T-helper 1 cell treated with Interleukin-12 subunit alpha and Interleukin-12 subunit beta and Interleukin-4 antibody, amounts not matched to agents 30 ng/mL and 1 ng/mL, for 36 hours (primary cell): Measurements from ENCODE around the gene UFD1. TPM values are rescaled to one million over a fixed set of nuclear protein-coding genes. Genes with fewer than 3 reads are reported as not detected.

Experiments used
- intact Hi-C: fragments of 100-400 bp; cut with micrococcal nuclease; formaldehyde crosslinking; loops from one replicate; pipeline ENCODE4 v1.15.1; 2024
- total RNA-seq: library from RNA; stranded (reverse); gene quantifications from 2 replicates; pipeline ENCODE4 v1.2.3, GENCODE V29; 2022

Gene UFD1
- total RNA-seq, 1 donor from 2014 or later, result 106 TPM

GRCh38 chr22:19401483-19401882, 77.5 kb downstream of the UFD1 start:
- intact Hi-C loops, result loop anchor here (10.0 kb wide), 1 partner anchor 233 kb away; no protein-coding TSS in a partner anchor

GRCh38 chr22:19400881-19401280, 78.1 kb downstream of the UFD1 start:
- intact Hi-C loops, result loop anchor here (10.0 kb wide), 1 partner anchor 234 kb away; no protein-coding TSS in a partner anchor

Other genes with a start within 250 kb of the UFD1 start
- 0.66 and 1.1 TPM in 2 replicates for gene CLTCL1, start 187.5 kb downstream of the UFD1 start, total RNA-seq
- 46.5 and 47.7 TPM in 2 replicates for gene HIRA, start 47.5 kb downstream of the UFD1 start, total RNA-seq
- 19.8 and 23.0 TPM in 2 replicates for gene MRPL40, start 46.6 kb downstream of the UFD1 start, total RNA-seq
- 29.6 and 33.0 TPM in 2 replicates for gene C22orf39, start 31.5 kb downstream of the UFD1 start, total RNA-seq
- gene CDC45, start 727 bp upstream of the UFD1 start, total RNA-seq, result 58.2 and 61.0 TPM in 2 replicates
- 3.3 and 3.8 TPM in 2 replicates for gene CLDN5, start 45.2 kb upstream of the UFD1 start, total RNA-seq
- gene SEPTIN5, start 235.3 kb upstream of the UFD1 start, total RNA-seq, result 0.71 TPM in 1 of 2 replicates, not detected in the other
- gene GP1BB, start 244.3 kb upstream of the UFD1 start, total RNA-seq, result not detected in 2 replicates